Keratinocyte (primary cell): ENCODE results near the gene MARVELD2. TPM values are rescaled to one million over a fixed set of nuclear protein-coding genes. Genes with fewer than 3 reads are reported as not detected.
"Not testable (repeated sequence)": the region's sequence is repeated elsewhere in the genome, so short reads cannot be mapped to it uniquely, and the experiment has no call there.

Experiments
- DNase-seq: peaks from one replicate; pipeline ENCODE4 v3.0.0-alpha.2; 2011; ENCODE audit warnings: low read depth, missing footprints, low spot score
- FAIRE-seq: peaks from 2 replicates; lab custom pipeline; 2011; peaks lifted over from hg19 to GRCh38; lab: Jason Lieb, UNC
- H2AFZ ChIP-seq: 2 replicates; pipeline ENCODE4 v1.6.0; 2012; ENCODE audit warnings: low read length, control low read depth, inconsistent platforms; ENCODE audit not compliant: control insufficient read depth
- H3K27ac ChIP-seq: 2 replicates; pipeline ENCODE4 v1.5.1; 2011; ENCODE audit warnings: low read length; ENCODE audit not compliant: control insufficient read depth, insufficient read depth
- H3K27me3 ChIP-seq: 3 replicates; pipeline ENCODE4 v1.6.0; 2011; ENCODE audit warnings: low read length; ENCODE audit not compliant: control insufficient read depth, insufficient read depth; ENCODE audit errors: extremely low read depth
- H3K36me3 ChIP-seq, 2 experiments: 2 replicates in 1 of 2; 3 replicates in 1 of 2; pipeline ENCODE4 v1.5.1; 2011; ENCODE audit warnings: low read length in 2 of 2, mild to moderate bottlenecking in 1 of 2; ENCODE audit not compliant: control insufficient read depth in 2 of 2, insufficient read depth in 2 of 2; ENCODE audit errors: extremely low read depth in 1 of 2
- H3K4me1 ChIP-seq: 3 replicates; pipeline ENCODE4 v1.5.1; 2011; ENCODE audit warnings: low read length; ENCODE audit not compliant: control insufficient read depth, insufficient read depth; ENCODE audit errors: extremely low read depth
- H3K4me2 ChIP-seq: 3 replicates; pipeline ENCODE4 v1.6.0; 2011; ENCODE audit warnings: low read depth, low read length; ENCODE audit not compliant: control insufficient read depth, insufficient read depth; ENCODE audit errors: extremely low read depth
- H3K4me3 ChIP-seq, 3 experiments: fragments of 200-600 bp in 1 of 3; sonication (generic) in 1 of 3; 2 replicates in 2 of 3; 3 replicates in 1 of 3; pipeline ENCODE4 v1.5.1; 2011 to 2016; ENCODE audit warnings: low read length in 3 of 3, mild to moderate bottlenecking in 3 of 3, control low read depth in 2 of 3, inconsistent platforms in 1 of 3, low read depth in 1 of 3, mixed read lengths in 1 of 3, mixed run types in 1 of 3, moderate library complexity in 1 of 3; ENCODE audit not compliant: control insufficient read depth in 2 of 3, insufficient read depth in 2 of 3; ENCODE audit errors: extremely low read depth in 1 of 3
- H3K79me2 ChIP-seq: 2 replicates; pipeline ENCODE4 v1.6.0; 2012; ENCODE audit warnings: low read length; ENCODE audit not compliant: control insufficient read depth, insufficient read depth
- H3K9ac ChIP-seq: 3 replicates; pipeline ENCODE4 v1.6.0; 2011; ENCODE audit warnings: low read length; ENCODE audit not compliant: control insufficient read depth, insufficient read depth; ENCODE audit errors: extremely low read depth
- H3K9me1 ChIP-seq: 3 replicates; pipeline ENCODE4 v1.6.0; 2011; ENCODE audit warnings: low read length; ENCODE audit not compliant: control insufficient read depth, insufficient read depth; ENCODE audit errors: extremely low read depth
- H3K9me3 ChIP-seq: 2 replicates; pipeline ENCODE4 v1.5.1; 2012; ENCODE audit warnings: low read depth, low read length; ENCODE audit not compliant: control insufficient read depth
- H4K20me1 ChIP-seq: 3 replicates; pipeline ENCODE4 v1.6.0; 2011; ENCODE audit warnings: low read length; ENCODE audit not compliant: control insufficient read depth, insufficient read depth; ENCODE audit errors: extremely low read depth
- EZH2 ChIP-seq: IDR thresholded peaks from one replicate; pipeline ENCODE4 v1.6.1; 2012; ENCODE audit warnings: inconsistent platforms, mild to moderate bottlenecking, low read length, moderate library complexity
- dilution Hi-C: fragments of 300-500 bp; cut with MboI; formaldehyde crosslinking; loops from one replicate; pipeline ENCODE4 v1.7.0; 2020; ENCODE audit warnings: low sequenced_read_pairs; ENCODE audit not compliant: extremely low pct_ligation_motif_present
- polyA plus RNA-seq, 5 experiments: library from polyadenylated mRNA; depleted of rRNA in 3 of 5; stranded (reverse) in 3 of 5; stranded (forward) in 1 of 5; unstranded in 1 of 5; fragments of >200 nt; gene quantifications; 1 replicate in 1 of 5; 2 replicates in 3 of 5; 3 replicates in 1 of 5; pipeline versions ENCODE4 v1.2.1 to v1.2.3, GENCODE V29; 2011 to 2012; ENCODE audit warnings: missing spikeins in 2 of 5, low read depth in 1 of 5, low replicate concordance in 1 of 5
- TF ChIP-seq, protein P1 (sequence below), 3 experiments: IDR thresholded peaks in 1 of 3; conservative IDR thresholded peaks in 1 of 3; optimal IDR thresholded peaks in 1 of 3; 2 replicates in 2 of 3; 3 replicates in 1 of 3; pipeline versions ENCODE3 to v1.5.1; 2011; ENCODE audit warnings: low read length in 3 of 3, mild to moderate bottlenecking in 3 of 3, moderate library complexity in 2 of 3, control low read depth in 1 of 3, inconsistent platforms in 1 of 3; ENCODE audit not compliant: insufficient read depth in 2 of 3; ENCODE audit errors: extremely low read depth in 1 of 3

The MARVELD2 gene
- polyA plus RNA-seq, 1 donor (not counting 4 experiments of a cell fraction or from before 2014, with no cell fraction given): 17.6 TPM

DNA sequence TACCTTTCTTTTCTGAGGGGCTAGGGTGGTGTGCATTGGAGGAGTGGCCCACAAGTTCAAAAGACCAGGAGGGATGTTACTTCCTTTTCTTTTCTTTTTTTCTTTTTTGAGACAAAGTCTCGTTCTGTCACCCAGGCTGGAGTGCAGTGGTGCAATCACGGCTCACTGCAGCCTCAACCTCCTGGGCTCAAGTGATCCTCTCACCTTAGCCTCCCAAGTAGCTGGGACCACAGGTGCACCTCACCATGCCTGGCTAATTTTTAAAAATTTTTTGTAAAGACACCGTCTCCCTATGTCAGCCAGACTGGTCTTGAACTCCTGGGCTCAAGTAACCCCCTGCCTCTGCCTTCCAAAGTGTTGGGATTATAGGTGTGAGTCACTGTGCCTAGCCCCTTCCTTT lies 38.6 kb downstream of the MARVELD2 start:
- H2AFZ ChIP-seq, H3K9me1 ChIP-seq, DNase-seq, H3K9me3 ChIP-seq, H3K36me3 ChIP-seq, H3K4me1 ChIP-seq, H3K9ac ChIP-seq, H3K4me2 ChIP-seq, H4K20me1 ChIP-seq, H3K27ac ChIP-seq, dilution Hi-C loops, FAIRE-seq, H3K79me2 ChIP-seq, H3K4me3 ChIP-seq, H3K27me3 ChIP-seq: not testable (repeated sequence)

DNA sequence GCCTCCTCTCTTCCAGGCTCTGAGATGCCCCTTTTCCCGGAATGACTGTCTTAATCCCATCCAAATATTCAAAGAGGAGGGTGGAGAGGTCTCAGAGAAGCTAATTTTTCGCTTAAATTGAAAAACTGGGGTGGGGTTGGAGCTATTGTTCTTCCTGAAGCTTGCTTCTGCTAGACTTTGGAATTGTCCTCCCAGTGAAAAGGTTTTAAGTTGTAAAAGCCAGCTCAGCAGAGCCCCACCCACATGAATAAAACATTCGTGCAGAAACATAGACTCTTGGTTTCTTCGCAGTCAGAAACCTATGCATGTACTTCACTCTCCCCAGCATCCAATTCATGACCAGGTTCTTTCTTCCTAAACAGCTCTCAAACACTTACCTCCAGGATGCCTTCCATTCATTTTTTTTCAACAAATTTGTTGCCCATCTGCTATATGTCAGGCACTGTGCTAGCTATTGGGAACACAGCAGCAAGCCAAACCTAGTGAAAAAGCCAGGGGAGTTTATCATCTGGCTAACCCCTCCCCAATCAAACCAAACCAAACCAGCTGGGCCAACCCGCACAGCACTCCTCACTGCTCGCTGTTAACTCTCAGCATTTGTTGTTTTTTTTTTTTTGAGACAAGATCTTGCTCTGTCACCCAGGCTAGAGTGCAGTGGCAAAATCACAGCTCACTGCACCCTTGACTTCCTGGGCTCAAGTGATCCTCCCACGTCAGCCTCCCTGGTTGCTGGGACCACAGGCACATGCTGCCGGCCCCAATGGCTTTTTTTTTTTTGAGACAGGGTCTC lies 39.7 kb downstream of the MARVELD2 start:
- Histone ChIP-seq H3K79me2 (no peaks in the 10 kb centered on the region), H3K4me1 (peaks cover 5% of the 10 kb centered on the region), H3K4me3 (no peak overlapping the region), H4K20me1 (no peaks in the 10 kb centered on the region), H3K9me3 (no peaks in the 10 kb centered on the region), H3K9ac (no peak overlapping the region), H2AFZ (no peak overlapping the region), H3K4me2 (no peak overlapping the region), H3K27ac (no peak overlapping the region), H3K9me1 (no peaks in the 10 kb centered on the region), H3K27me3 (no peaks in the 10 kb centered on the region), H3K36me3 (no peaks in the 10 kb centered on the region)
- dilution Hi-C loops: no loop called here
- FAIRE-seq: no peak
- no peak for TF ChIP-seq EZH2
- TF ChIP-seq, protein P1, sequence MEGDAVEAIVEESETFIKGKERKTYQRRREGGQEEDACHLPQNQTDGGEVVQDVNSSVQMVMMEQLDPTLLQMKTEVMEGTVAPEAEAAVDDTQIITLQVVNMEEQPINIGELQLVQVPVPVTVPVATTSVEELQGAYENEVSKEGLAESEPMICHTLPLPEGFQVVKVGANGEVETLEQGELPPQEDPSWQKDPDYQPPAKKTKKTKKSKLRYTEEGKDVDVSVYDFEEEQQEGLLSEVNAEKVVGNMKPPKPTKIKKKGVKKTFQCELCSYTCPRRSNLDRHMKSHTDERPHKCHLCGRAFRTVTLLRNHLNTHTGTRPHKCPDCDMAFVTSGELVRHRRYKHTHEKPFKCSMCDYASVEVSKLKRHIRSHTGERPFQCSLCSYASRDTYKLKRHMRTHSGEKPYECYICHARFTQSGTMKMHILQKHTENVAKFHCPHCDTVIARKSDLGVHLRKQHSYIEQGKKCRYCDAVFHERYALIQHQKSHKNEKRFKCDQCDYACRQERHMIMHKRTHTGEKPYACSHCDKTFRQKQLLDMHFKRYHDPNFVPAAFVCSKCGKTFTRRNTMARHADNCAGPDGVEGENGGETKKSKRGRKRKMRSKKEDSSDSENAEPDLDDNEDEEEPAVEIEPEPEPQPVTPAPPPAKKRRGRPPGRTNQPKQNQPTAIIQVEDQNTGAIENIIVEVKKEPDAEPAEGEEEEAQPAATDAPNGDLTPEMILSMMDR (optimal IDR thresholded peaks at IDR 0.05 in 1 of 3, IDR thresholded peaks at IDR 0.05 in 1 of 3, conservative IDR thresholded peaks at IDR 0.05 in 1 of 3; ENCODE audit: extremely low read depth in 1 of 3, insufficient read depth in 2 of 3, low read length in 3 of 3): no peak
- DNase-seq: no peak

DNA sequence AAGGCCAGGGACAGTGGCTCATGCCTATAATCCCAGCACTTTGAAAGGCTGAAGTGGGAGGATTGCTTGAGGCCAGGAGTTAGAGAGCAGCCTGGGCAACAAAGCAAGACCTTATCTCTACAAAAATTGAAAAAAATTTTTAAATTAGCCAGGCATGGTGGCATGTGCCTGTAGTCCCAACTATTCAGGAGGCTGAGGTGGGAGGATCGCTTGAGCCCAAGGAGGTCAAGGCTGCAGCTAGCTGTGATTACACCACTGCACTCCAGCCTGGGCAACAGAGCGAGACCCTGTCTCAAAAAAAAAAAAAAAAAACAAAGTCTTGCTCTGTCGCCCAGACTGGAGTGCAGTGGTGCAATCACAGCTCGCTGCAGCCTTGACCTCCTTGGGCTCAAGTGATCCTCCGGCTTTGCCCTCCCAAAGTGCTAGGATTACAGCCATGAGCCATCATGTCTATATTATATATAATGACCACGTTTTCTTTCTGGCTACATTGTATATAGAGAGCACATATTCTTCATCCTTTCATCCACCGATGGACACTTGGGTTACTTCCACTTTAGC lies 40.6 kb downstream of the MARVELD2 start:
- FAIRE-seq, dilution Hi-C loops, H3K4me2 ChIP-seq: not testable (repeated sequence)

More for the DNA sequence above, 40.6 kb downstream of the MARVELD2 start:
- H3K4me1 ChIP-seq, H3K36me3 ChIP-seq, H3K4me3 ChIP-seq, H3K79me2 ChIP-seq, H3K27me3 ChIP-seq, H2AFZ ChIP-seq, DNase-seq, H3K9ac ChIP-seq, H3K9me1 ChIP-seq, H4K20me1 ChIP-seq, H3K9me3 ChIP-seq, H3K27ac ChIP-seq: not testable (repeated sequence)
